Spinal cord (tissue), 10 donors: Measurements from ENCODE around the gene CST3. TPM values are rescaled to one million over a fixed set of nuclear protein-coding genes. Genes with fewer than 3 reads are reported as not detected.
"Not testable (repeated sequence)": the region's sequence is repeated elsewhere in the genome, so short reads cannot be mapped to it uniquely, and the experiment has no call there.

Experiments used
- DNase-seq, 6 donors: peaks; one replicate each; pipeline versions ENCODE4 v3.0.0 to v3.0.0-alpha.2; 2013 to 2015; ENCODE audit warnings: low spot score in 6 of 6, low read depth in 4 of 6
- H3K27ac ChIP-seq: one replicate; pipeline ENCODE4 v1.5.1; 2013; ENCODE audit warnings: low read depth, low read length, control low read depth
- H3K27me3 ChIP-seq: one replicate; pipeline ENCODE4 v1.6.1; 2013; ENCODE audit warnings: low read length; ENCODE audit not compliant: control insufficient read depth, insufficient read depth
- H3K36me3 ChIP-seq: one replicate; pipeline ENCODE4 v1.6.1; 2013; ENCODE audit warnings: low read length; ENCODE audit not compliant: control insufficient read depth, insufficient read depth
- H3K4me1 ChIP-seq: one replicate; pipeline ENCODE4 v1.6.1; 2013; ENCODE audit warnings: low read length; ENCODE audit not compliant: control insufficient read depth, insufficient read depth
- H3K4me3 ChIP-seq: one replicate; pipeline ENCODE4 v1.5.1; 2013; ENCODE audit warnings: low read depth, low read length, control low read depth
- H3K9me3 ChIP-seq: one replicate; pipeline ENCODE4 v1.6.1; 2013; ENCODE audit warnings: low read length; ENCODE audit not compliant: control insufficient read depth, insufficient read depth
- WGBS: methylation state at CpG from one replicate; pipeline ENCODE4 v1.1.5; 2013; ENCODE audit warnings: missing lambda C conversion rate; ENCODE audit not compliant: insufficient coverage; 5-methylcytosine and 5-hydroxymethylcytosine counted together
- polyA plus RNA-seq, 2 donors: library from polyadenylated mRNA; unstranded; fragments of 120-200 nt; gene quantifications; one replicate each; pipeline ENCODE4 v1.2.1, GENCODE V29; 2013; ENCODE audit not compliant: insufficient read length in 2 of 2
- total RNA-seq, 2 donors: library from RNA; depleted of rRNA in 1 of 2; stranded (reverse); fragments of 120-200 nt in 1 of 2; fragments of >200 nt in 1 of 2; gene quantifications; one replicate each; pipeline versions ENCODE4 v1.2.3 to v1.2.4, GENCODE V29; 2013 to 2014
- donor health status: healthy.

CST3 gene
- total and polyA plus RNA-seq, 4 donors: 465 to 2,096 (median 1,311) TPM

- H3K4me3 ChIP-seq: no peak overlapping the region
- H3K27me3 ChIP-seq: no peaks in the 10 kb centered on the region
- 92% methylated on average over 3 of the region's 3 CpGs for WGBS
- no peaks in the 10 kb centered on the region for H3K9me3 ChIP-seq
- no peak overlapping the region for H3K27ac ChIP-seq
- no peak for DNase-seq
- no peaks in the 10 kb centered on the region for H3K4me1 ChIP-seq
- no peaks in the 10 kb centered on the region for H3K36me3 ChIP-seq
Observed at GRCh38 chr20:23664954-23665353, 27.2 kb upstream of the CST3 start.

- H3K36me3 ChIP-seq, H3K27ac ChIP-seq, DNase-seq, H3K9me3 ChIP-seq, H3K4me1 ChIP-seq, H3K4me3 ChIP-seq, H3K27me3 ChIP-seq: not testable (repeated sequence)
- WGBS: 75% methylated on average over 1 of the region's 4 CpGs
Observed at GRCh38 chr20:23664046-23664445, 26.3 kb upstream of the CST3 start.

- no peak for DNase-seq
- H3K9me3 ChIP-seq: no peaks in the 10 kb centered on the region
- 83% methylated on average over 6 of the region's 6 CpGs for WGBS
- H3K27ac ChIP-seq: no peak overlapping the region
- H3K4me3 ChIP-seq: no peak overlapping the region
- no peaks in the 10 kb centered on the region for H3K4me1 ChIP-seq
- H3K36me3 ChIP-seq: no peaks in the 10 kb centered on the region
- no peaks in the 10 kb centered on the region for H3K27me3 ChIP-seq
Observed at GRCh38 chr20:23663180-23663579, 25.4 kb upstream of the CST3 start.

- 95% methylated on average over 8 of the region's 9 CpGs for WGBS
- no peaks in the 10 kb centered on the region for H3K27me3 ChIP-seq
- no peak overlapping the region for H3K4me3 ChIP-seq
- no peaks in the 10 kb centered on the region for H3K9me3 ChIP-seq
- no peaks in the 10 kb centered on the region for H3K36me3 ChIP-seq
- no peak overlapping the region for H3K27ac ChIP-seq
- no peak for DNase-seq
- H3K4me1 ChIP-seq: peaks cover under 1% of the 10 kb centered on the region
Observed at GRCh38 chr20:23662276-23662870, 24.6 kb upstream of the CST3 start.

- H3K4me3 ChIP-seq: no peak overlapping the region
- WGBS: 87% methylated on average over 4 of the region's 6 CpGs
- H3K27me3 ChIP-seq: no peaks in the 10 kb centered on the region
- H3K36me3 ChIP-seq: no peaks in the 10 kb centered on the region
- H3K4me1 ChIP-seq: peaks cover 10% of the 10 kb centered on the region
- H3K27ac ChIP-seq: no peak overlapping the region
- H3K9me3 ChIP-seq: no peaks in the 10 kb centered on the region
- DNase-seq: no peak
Observed at GRCh38 chr20:23661002-23661429, 23.3 kb upstream of the CST3 start.

GRCh38 chr20:23659989-23660837 is 22.5 kb upstream of the CST3 start:
- no peak for DNase-seq

GRCh38 chr20:23659610-23659988 is 21.8 kb upstream of the CST3 start:
- not testable (repeated sequence) for DNase-seq, H3K27me3 ChIP-seq, H3K36me3 ChIP-seq, H3K9me3 ChIP-seq, H3K27ac ChIP-seq, H3K4me3 ChIP-seq
- WGBS: 100% methylated on average over 2 of the region's 2 CpGs
- H3K4me1 ChIP-seq: peaks cover 21% of the 10 kb centered on the region

More at GRCh38 chr20:23659989-23660837, 22.5 kb upstream of the CST3 start:
- no peak overlapping the region for H3K4me3 ChIP-seq
- WGBS: 82% methylated on average over 7 of the region's 8 CpGs
- H3K36me3 ChIP-seq: no peaks in the 10 kb centered on the region
- peaks cover 17% of the 10 kb centered on the region for H3K4me1 ChIP-seq
- no peaks in the 10 kb centered on the region for H3K27me3 ChIP-seq
- no peaks in the 10 kb centered on the region for H3K9me3 ChIP-seq
- H3K27ac ChIP-seq: no peak overlapping the region

- H3K4me3 ChIP-seq: no peak overlapping the region
- H3K27ac ChIP-seq: no peak overlapping the region
- H3K4me1 ChIP-seq: peaks cover 26% of the 10 kb centered on the region
- H3K27me3 ChIP-seq: no peaks in the 10 kb centered on the region
- H3K36me3 ChIP-seq: no peaks in the 10 kb centered on the region
- DNase-seq: no peak
- WGBS: 89% methylated on average over 5 of the region's 8 CpGs
- no peaks in the 10 kb centered on the region for H3K9me3 ChIP-seq
Observed at GRCh38 chr20:23658989-23659609, 21.3 kb upstream of the CST3 start.

- no peak for DNase-seq
- H3K9me3 ChIP-seq: no peaks in the 10 kb centered on the region
- H3K4me3 ChIP-seq: no peak overlapping the region
- H3K36me3 ChIP-seq: no peaks in the 10 kb centered on the region
- peaks cover 34% of the 10 kb centered on the region for H3K4me1 ChIP-seq
- no peaks in the 10 kb centered on the region for H3K27me3 ChIP-seq
- H3K27ac ChIP-seq: no peak overlapping the region
- WGBS: no CpG with 5 or more reads among the region's 2 CpGs
Observed at GRCh38 chr20:23658336-23658735, 20.6 kb upstream of the CST3 start.
